ENCODE measurements around the gene COP1.

COP1 gene

DNA sequence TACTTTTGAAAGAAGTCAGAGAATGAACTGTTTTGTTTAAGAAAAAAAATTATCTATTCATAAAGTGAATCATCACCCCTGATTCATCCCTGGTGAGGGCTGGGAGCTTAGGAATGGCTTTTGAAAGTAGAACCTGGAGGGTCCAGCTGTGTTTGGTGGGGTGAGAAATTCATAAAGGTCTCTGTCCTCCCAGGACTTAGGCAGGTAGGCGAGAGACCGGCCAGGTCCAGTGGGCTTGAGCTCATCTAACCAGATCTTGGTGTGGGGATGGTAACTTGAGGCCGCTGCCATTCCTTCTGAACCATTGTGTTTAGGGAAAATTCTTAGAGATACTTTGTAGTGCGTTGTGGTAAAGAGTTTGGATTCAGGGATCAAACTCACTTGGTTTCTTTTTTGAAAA lies 306.9 kb downstream of the COP1 start:
- no peaks in the 10 kb centered on the region for H3K4me1 Mint-ChIP-seq
- H3K27ac Mint-ChIP-seq, result no peak overlapping the region
- no peaks in the 10 kb centered on the region for H3K27me3 Mint-ChIP-seq
- peaks cover 2% of the 10 kb centered on the region for H3K9me3 Mint-ChIP-seq
- no peak for ATAC-seq
- H3K4me3 Mint-ChIP-seq, result no peak overlapping the region
- peaks cover 26% of the 10 kb centered on the region for H3K36me3 Mint-ChIP-seq

DNA sequence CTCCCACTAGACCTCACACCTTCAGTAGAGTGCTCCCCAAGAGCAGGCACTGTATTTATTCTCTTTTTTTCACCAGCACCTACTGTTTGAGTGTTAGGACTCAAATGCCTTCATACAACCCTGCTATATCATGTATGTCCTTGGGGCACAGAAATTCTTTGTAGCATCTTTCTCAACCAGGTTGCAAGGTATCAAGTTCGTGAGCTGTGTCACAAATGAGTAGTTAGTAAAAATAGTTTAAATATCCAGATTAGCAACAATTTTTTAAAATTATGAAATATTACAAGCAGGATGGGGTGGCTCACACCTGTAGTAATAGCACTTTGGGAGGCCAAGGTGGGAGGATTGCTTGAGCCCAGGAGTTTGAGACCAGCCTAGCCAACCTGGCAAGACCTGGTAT lies 311.1 kb downstream of the COP1 start:
- Mint-ChIP-seq H3K27ac (no peak overlapping the region), H3K9me3 (peaks cover 2% of the 10 kb centered on the region), H3K27me3 (no peaks in the 10 kb centered on the region), H3K4me1 (no peaks in the 10 kb centered on the region), H3K4me3 (no peak overlapping the region), H3K36me3 (peaks cover 6% of the 10 kb centered on the region)
- no peak for ATAC-seq
